ENCODE results near the gene CST8.

- TF ChIP-seq CTCF (conservative IDR thresholded peaks at IDR 0.05; ENCODE audit: low read length) (no peak), EZH2phosphoT487 (IDR thresholded peaks at IDR 0.05; ENCODE audit: borderline replicate concordance, low read depth, low read length) (no peak)
Measured at GRCh38 chr20:23476015-23476754, 14.7 kb upstream of the CST8 start.
